IMR-90 (cell line): ENCODE measurements around the gene IQSEC3.

ENCODE experiments used
- MAZ ChIP-seq: IDR thresholded peaks from 2 replicates; pipeline ENCODE4 v1.6.1; 2012; ENCODE audit warnings: low read depth, mild to moderate bottlenecking, low read length, improper control_type of control experiment, moderate library complexity, borderline replicate concordance
- POLR2A ChIP-seq: IDR thresholded peaks from 2 replicates; pipeline ENCODE4 v1.6.1; 2012; ENCODE audit warnings: mild to moderate bottlenecking, low read depth, low read length
- RAD21 ChIP-seq: IDR thresholded peaks from 2 replicates; pipeline ENCODE4 v1.6.1; 2012; ENCODE audit warnings: low read length, improper control_type of control experiment
- RFX5 ChIP-seq: IDR thresholded peaks from 2 replicates; pipeline ENCODE4 v1.8.0; 2012; ENCODE audit warnings: low read depth, mild to moderate bottlenecking, low read length, moderate library complexity
- TF ChIP-seq, protein P1 (sequence below): conservative IDR thresholded peaks from 2 replicates; pipeline ENCODE4 v1.5.1; 2012; ENCODE audit warnings: mild to moderate bottlenecking, low read depth, low read length, improper control_type of control experiment
- TF ChIP-seq, protein P2 (sequence below): fragments of 150-350 bp; IDR thresholded peaks from 2 replicates; pipeline ENCODE4 v1.6.1; 2017; ENCODE audit warnings: mild to moderate bottlenecking, antibody characterized with exemption, low read length, low read depth

DNA sequence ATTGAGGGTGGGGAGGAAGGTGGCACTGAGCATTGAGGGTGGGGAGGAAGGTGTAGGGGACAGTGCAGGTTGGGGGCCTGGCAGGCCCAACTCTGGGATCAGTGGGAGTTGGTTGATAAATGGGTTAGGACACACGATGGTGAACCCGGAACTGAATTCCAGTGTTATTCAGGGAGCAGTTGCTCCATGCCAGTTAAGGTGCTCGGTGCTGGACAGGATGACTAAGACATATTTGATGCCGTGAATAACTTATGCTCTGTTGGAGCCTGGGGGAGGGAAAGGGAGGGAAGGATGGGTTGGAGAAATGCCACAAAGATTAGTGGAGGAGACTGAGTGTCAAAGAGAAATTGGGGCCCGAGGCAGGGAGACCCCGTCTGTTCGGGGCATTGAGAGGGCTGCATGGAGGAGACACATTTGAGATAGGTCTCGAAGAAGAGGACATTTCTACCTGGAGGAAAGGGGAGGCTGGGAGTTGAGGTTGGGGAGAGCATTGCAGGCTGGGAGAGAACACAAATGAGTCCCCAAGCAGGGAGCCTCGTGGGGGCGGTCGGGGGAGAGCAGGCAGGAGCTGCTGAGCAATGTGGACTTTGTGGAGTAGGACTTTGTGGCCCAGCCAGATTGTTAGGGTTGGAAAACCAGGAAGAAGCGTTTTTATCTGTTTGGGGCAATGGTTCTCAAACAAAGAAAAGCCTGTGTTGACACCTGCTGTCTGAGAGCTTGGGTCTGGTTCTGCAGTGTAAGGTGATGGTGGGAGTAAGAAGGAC, 65.3 kb downstream of the IQSEC3 start:
- TF ChIP-seq, protein P1, sequence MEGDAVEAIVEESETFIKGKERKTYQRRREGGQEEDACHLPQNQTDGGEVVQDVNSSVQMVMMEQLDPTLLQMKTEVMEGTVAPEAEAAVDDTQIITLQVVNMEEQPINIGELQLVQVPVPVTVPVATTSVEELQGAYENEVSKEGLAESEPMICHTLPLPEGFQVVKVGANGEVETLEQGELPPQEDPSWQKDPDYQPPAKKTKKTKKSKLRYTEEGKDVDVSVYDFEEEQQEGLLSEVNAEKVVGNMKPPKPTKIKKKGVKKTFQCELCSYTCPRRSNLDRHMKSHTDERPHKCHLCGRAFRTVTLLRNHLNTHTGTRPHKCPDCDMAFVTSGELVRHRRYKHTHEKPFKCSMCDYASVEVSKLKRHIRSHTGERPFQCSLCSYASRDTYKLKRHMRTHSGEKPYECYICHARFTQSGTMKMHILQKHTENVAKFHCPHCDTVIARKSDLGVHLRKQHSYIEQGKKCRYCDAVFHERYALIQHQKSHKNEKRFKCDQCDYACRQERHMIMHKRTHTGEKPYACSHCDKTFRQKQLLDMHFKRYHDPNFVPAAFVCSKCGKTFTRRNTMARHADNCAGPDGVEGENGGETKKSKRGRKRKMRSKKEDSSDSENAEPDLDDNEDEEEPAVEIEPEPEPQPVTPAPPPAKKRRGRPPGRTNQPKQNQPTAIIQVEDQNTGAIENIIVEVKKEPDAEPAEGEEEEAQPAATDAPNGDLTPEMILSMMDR: no peak
- TF ChIP-seq POLR2A: no peak
- no peak for TF ChIP-seq MAZ
- TF ChIP-seq RAD21: no peak
- TF ChIP-seq, protein P2, sequence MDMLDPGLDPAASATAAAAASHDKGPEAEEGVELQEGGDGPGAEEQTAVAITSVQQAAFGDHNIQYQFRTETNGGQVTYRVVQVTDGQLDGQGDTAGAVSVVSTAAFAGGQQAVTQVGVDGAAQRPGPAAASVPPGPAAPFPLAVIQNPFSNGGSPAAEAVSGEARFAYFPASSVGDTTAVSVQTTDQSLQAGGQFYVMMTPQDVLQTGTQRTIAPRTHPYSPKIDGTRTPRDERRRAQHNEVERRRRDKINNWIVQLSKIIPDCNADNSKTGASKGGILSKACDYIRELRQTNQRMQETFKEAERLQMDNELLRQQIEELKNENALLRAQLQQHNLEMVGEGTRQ: no peak
- TF ChIP-seq RFX5: no peak
